ENCODE data around the gene EIF3F.

- no peak for TF ChIP-seq EP300 (IDR thresholded peaks at IDR 0.05)
- no peak for TF ChIP-seq MAFK (IDR thresholded peaks at IDR 0.05; ENCODE audit: partially characterized antibody)
- no peak for TF ChIP-seq RAD21 (conservative IDR thresholded peaks at IDR 0.05 in 1 of 2, IDR thresholded peaks at IDR 0.05 in 1 of 2)
- TF ChIP-seq, protein P1, sequence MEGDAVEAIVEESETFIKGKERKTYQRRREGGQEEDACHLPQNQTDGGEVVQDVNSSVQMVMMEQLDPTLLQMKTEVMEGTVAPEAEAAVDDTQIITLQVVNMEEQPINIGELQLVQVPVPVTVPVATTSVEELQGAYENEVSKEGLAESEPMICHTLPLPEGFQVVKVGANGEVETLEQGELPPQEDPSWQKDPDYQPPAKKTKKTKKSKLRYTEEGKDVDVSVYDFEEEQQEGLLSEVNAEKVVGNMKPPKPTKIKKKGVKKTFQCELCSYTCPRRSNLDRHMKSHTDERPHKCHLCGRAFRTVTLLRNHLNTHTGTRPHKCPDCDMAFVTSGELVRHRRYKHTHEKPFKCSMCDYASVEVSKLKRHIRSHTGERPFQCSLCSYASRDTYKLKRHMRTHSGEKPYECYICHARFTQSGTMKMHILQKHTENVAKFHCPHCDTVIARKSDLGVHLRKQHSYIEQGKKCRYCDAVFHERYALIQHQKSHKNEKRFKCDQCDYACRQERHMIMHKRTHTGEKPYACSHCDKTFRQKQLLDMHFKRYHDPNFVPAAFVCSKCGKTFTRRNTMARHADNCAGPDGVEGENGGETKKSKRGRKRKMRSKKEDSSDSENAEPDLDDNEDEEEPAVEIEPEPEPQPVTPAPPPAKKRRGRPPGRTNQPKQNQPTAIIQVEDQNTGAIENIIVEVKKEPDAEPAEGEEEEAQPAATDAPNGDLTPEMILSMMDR (IDR thresholded peaks at IDR 0.05), result no peak
- no peak for TF ChIP-seq RFX5 (IDR thresholded peaks at IDR 0.05)
- no peak for TF ChIP-seq RNF2 (IDR thresholded peaks at IDR 0.05; ENCODE audit: borderline replicate concordance, low read depth)
- no peak for TF ChIP-seq CHD4 (IDR thresholded peaks at IDR 0.05; ENCODE audit: borderline replicate concordance)
- no peak for TF ChIP-seq HEYL (CRISPR knock-in tag; IDR thresholded peaks at IDR 0.05)
- no peak for TF ChIP-seq KDM5A (IDR thresholded peaks at IDR 0.05)
- TF ChIP-seq JUN (IDR thresholded peaks at IDR 0.05), result no peak
- TF ChIP-seq POLR2A (IDR thresholded peaks at IDR 0.05; ENCODE audit: low read length), result no peak
- TF ChIP-seq, protein P2, sequence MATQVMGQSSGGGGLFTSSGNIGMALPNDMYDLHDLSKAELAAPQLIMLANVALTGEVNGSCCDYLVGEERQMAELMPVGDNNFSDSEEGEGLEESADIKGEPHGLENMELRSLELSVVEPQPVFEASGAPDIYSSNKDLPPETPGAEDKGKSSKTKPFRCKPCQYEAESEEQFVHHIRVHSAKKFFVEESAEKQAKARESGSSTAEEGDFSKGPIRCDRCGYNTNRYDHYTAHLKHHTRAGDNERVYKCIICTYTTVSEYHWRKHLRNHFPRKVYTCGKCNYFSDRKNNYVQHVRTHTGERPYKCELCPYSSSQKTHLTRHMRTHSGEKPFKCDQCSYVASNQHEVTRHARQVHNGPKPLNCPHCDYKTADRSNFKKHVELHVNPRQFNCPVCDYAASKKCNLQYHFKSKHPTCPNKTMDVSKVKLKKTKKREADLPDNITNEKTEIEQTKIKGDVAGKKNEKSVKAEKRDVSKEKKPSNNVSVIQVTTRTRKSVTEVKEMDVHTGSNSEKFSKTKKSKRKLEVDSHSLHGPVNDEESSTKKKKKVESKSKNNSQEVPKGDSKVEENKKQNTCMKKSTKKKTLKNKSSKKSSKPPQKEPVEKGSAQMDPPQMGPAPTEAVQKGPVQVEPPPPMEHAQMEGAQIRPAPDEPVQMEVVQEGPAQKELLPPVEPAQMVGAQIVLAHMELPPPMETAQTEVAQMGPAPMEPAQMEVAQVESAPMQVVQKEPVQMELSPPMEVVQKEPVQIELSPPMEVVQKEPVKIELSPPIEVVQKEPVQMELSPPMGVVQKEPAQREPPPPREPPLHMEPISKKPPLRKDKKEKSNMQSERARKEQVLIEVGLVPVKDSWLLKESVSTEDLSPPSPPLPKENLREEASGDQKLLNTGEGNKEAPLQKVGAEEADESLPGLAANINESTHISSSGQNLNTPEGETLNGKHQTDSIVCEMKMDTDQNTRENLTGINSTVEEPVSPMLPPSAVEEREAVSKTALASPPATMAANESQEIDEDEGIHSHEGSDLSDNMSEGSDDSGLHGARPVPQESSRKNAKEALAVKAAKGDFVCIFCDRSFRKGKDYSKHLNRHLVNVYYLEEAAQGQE (IDR thresholded peaks at IDR 0.05), result no peak
- no peak for TF ChIP-seq SREBF2 (IDR thresholded peaks at IDR 0.05)
These were observed 41.6 kb downstream of the EIF3F start for GRCh38 chr11:8028766-8029165.

Measured in A549 (cell line).